Suppressor macrophage treated with lipopolysaccharide for 4 hours (primary cell): ENCODE results near the gene GOLGA6L10.
"Not testable (repeated sequence)": the region's sequence is repeated elsewhere in the genome, so short reads cannot be mapped to it uniquely, and the experiment has no call there.

Experiments
- DNase-seq: peaks from one replicate; pipeline ENCODE4 v3.0.0-alpha.2; 2020

Gene GOLGA6L10

GRCh38 chr15:82338573-82338972 lies 10.7 kb downstream of the GOLGA6L10 start:
- DNase-seq = not testable (repeated sequence)

GRCh38 chr15:82338053-82338452 lies 11.2 kb downstream of the GOLGA6L10 start:
- DNase-seq = not testable (repeated sequence)

- DNase-seq = not testable (repeated sequence)
Measured at GRCh38 chr15:82337051-82337450, 12.2 kb downstream of the GOLGA6L10 start.

GRCh38 chr15:82336180-82336647 lies 13.1 kb downstream of the GOLGA6L10 start:
- DNase-seq = not testable (repeated sequence)

- DNase-seq = not testable (repeated sequence)
Measured at GRCh38 chr15:82335006-82335405, 14.3 kb downstream of the GOLGA6L10 start.

GRCh38 chr15:82334554-82334932 lies 14.7 kb downstream of the GOLGA6L10 start:
- DNase-seq = not testable (repeated sequence)

- not testable (repeated sequence) for DNase-seq
Measured at GRCh38 chr15:82333603-82334553, 15.4 kb downstream of the GOLGA6L10 start.

GRCh38 chr15:82332711-82333602 lies 16.3 kb downstream of the GOLGA6L10 start:
- not testable (repeated sequence) for DNase-seq

GRCh38 chr15:82331576-82332304 lies 17.5 kb downstream of the GOLGA6L10 start:
- not testable (repeated sequence) for DNase-seq

- not testable (repeated sequence) for DNase-seq
Measured at GRCh38 chr15:82330921-82331320, 18.4 kb downstream of the GOLGA6L10 start.

GRCh38 chr15:82329039-82329438 lies 20.2 kb downstream of the GOLGA6L10 start:
- DNase-seq = not testable (repeated sequence)

- not testable (repeated sequence) for DNase-seq
Measured at GRCh38 chr15:82327372-82327771, 21.9 kb downstream of the GOLGA6L10 start.

- not testable (repeated sequence) for DNase-seq
Measured at GRCh38 chr15:82326896-82327295, 22.4 kb downstream of the GOLGA6L10 start.

- DNase-seq = not testable (repeated sequence)
Measured at GRCh38 chr15:82325646-82326045, 23.6 kb downstream of the GOLGA6L10 start.

- not testable (repeated sequence) for DNase-seq
Measured at GRCh38 chr15:82324831-82325230, 24.4 kb downstream of the GOLGA6L10 start.

- not testable (repeated sequence) for DNase-seq
Measured at GRCh38 chr15:82322488-82322887, 26.8 kb downstream of the GOLGA6L10 start.

- not testable (repeated sequence) for DNase-seq
Measured at GRCh38 chr15:82320861-82321260, 28.4 kb downstream of the GOLGA6L10 start.

GRCh38 chr15:82319522-82320278 lies 29.6 kb downstream of the GOLGA6L10 start:
- DNase-seq = not testable (repeated sequence)

GRCh38 chr15:82318281-82318680 lies 31.0 kb downstream of the GOLGA6L10 start:
- DNase-seq = not testable (repeated sequence)

GRCh38 chr15:82317516-82317915 lies 31.8 kb downstream of the GOLGA6L10 start:
- DNase-seq = not testable (repeated sequence)

- no peak for DNase-seq
Measured at GRCh38 chr15:82317091-82317489, 32.2 kb downstream of the GOLGA6L10 start.
